Chondrocyte (in vitro differentiated cells): Measurements from ENCODE around the gene CNGA4. TPM values are rescaled to one million over a fixed set of nuclear protein-coding genes. Genes with fewer than 3 reads are reported as not detected.

ENCODE experiments used
- DNase-seq: peaks from one replicate; pipeline ENCODE4 v3.0.0; 2021; ENCODE audit warnings: mixed read lengths, low spot score
- H3K27ac Mint-ChIP-seq: one replicate; pipeline ENCODE4 v1.8.0; 2021; ENCODE audit warnings: mild to moderate bottlenecking, moderate library complexity, mixed read lengths; ENCODE audit not compliant: unreplicated experiment
- H3K27me3 Mint-ChIP-seq: 2 replicates; pipeline ENCODE4 v1.8.0; 2021; ENCODE audit warnings: low read depth, mixed read lengths
- H3K36me3 Mint-ChIP-seq: 2 replicates; pipeline ENCODE4 v1.8.0; 2021; ENCODE audit warnings: low read depth, mixed read lengths
- H3K4me1 Mint-ChIP-seq: 2 replicates; pipeline ENCODE4 v1.8.0; 2021; ENCODE audit warnings: low read depth, mild to moderate bottlenecking, mixed read lengths
- H3K4me3 Mint-ChIP-seq: one replicate; pipeline ENCODE4 v1.8.0; 2021; ENCODE audit warnings: mild to moderate bottlenecking, moderate library complexity, mixed read lengths; ENCODE audit not compliant: unreplicated experiment
- H3K9me3 Mint-ChIP-seq: 2 replicates; pipeline ENCODE4 v1.8.0; 2021; ENCODE audit warnings: low read depth, mixed read lengths
- total RNA-seq: library from RNA; stranded (reverse); gene quantifications from 3 replicates; pipeline ENCODE4 v1.2.1, GENCODE V29; 2021
- TF ChIP-seq, protein P1 (sequence below): fragments of 200-600 bp; sonication (generic); IDR thresholded peaks from 2 replicates; pipeline ENCODE4 v1.5.0; 2021; ENCODE audit warnings: antibody characterized with exemption, mild to moderate bottlenecking, moderate library complexity

The CNGA4 gene
- total RNA-seq, 1 donor from 2014 or later: 0.17 TPM

DNA sequence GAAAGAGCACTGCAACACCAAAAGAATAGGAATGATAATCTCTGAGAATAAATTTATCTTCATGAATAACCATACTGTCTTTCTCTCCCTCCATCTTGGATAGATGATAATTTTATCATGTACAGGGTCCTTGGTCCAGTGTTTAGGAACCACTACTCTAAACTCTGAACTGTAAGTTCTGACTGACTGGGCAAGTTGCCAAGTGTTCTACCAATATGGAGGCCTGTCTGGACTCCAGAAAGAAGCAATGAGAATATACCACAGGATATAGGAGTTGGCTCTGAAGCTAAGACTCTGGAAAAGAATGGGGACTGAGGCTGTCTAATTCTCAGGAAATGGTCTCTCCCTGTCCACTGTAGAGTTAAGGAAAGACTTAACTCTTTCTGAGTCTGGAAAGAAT, 6.0 kb upstream of the CNGA4 start:
- H3K36me3 Mint-ChIP-seq: no peaks in the 10 kb centered on the region
- no peak overlapping the region for H3K27ac Mint-ChIP-seq
- peaks cover 21% of the 10 kb centered on the region for H3K4me1 Mint-ChIP-seq
- peak overlapping the region; percentile 100 for H3K4me3 Mint-ChIP-seq
- H3K9me3 Mint-ChIP-seq: no peaks in the 10 kb centered on the region
- no peak for DNase-seq
- TF ChIP-seq, protein P1, sequence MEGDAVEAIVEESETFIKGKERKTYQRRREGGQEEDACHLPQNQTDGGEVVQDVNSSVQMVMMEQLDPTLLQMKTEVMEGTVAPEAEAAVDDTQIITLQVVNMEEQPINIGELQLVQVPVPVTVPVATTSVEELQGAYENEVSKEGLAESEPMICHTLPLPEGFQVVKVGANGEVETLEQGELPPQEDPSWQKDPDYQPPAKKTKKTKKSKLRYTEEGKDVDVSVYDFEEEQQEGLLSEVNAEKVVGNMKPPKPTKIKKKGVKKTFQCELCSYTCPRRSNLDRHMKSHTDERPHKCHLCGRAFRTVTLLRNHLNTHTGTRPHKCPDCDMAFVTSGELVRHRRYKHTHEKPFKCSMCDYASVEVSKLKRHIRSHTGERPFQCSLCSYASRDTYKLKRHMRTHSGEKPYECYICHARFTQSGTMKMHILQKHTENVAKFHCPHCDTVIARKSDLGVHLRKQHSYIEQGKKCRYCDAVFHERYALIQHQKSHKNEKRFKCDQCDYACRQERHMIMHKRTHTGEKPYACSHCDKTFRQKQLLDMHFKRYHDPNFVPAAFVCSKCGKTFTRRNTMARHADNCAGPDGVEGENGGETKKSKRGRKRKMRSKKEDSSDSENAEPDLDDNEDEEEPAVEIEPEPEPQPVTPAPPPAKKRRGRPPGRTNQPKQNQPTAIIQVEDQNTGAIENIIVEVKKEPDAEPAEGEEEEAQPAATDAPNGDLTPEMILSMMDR: no peak
- no peaks in the 10 kb centered on the region for H3K27me3 Mint-ChIP-seq

DNA sequence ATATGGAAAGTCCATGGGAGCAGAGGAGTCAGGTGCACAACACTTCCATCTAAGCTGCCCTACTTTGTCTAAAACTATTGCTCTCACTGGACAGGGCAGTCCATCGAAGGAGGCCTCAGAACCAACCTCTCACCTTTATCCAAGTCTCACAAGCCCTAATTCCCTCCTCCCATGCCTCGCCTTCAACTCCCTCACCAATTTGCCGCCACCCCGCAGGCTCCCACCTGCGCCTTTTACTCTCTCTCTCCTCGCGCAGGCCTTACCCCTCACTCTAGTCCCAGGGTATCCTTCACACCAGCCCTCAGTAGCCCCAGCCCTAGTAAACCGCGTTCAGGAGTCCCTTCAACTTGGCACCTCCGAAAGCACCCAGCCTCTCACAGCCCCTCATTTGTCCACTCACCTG, 4.9 kb upstream of the CNGA4 start:
- TF ChIP-seq, protein P1: no peak
- Mint-ChIP-seq H3K4me1 (peaks cover 21% of the 10 kb centered on the region), H3K36me3 (no peaks in the 10 kb centered on the region), H3K9me3 (no peaks in the 10 kb centered on the region), H3K27ac (peak overlapping the region; percentile 99), H3K27me3 (no peaks in the 10 kb centered on the region), H3K4me3 (peak overlapping the region; percentile 100)
- DNase-seq: no peak

DNA sequence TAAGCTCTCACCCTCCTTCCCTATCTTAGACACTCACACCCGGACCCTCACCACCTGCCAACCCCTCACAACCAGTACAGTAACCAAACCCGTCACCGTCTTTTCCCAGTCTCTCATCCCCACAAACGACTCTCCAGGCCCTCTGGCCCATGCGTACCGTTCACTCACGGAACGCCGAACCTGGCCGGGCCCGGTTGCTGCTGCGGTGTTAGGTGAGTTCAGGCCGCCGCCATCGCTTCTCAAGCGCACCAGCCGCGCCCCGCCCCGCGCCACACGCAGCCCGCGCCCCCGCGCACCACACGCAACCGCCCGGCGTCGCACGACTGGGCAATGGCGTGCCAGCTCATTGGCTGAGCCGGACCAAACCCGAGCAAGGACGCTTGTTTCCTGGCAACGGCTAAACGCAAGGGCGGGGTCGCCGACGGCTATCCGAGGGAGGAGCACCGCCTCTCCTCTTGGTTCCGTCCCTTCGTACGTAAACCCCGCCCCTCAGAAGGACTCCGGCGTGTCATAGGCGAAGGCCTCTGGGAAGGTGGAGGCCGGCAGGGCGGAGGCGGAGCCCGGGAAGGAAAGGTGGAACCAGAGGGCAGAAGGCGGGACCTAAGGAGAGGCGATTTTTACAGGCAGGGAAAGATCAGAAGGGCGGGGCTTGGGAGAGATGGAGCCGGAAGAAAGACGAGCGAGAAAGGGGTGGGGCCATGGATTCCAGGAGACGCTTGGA, 4.3 kb upstream of the CNGA4 start, which contains the start of gene FHIP1B:
FHIP1B (minus strand) TSS at position 250 of the 721 bp plus-strand sequence. CDS start 10,120 bp downstream, outside the sequence.
- Mint-ChIP-seq H3K4me1 (peaks cover 21% of the 10 kb centered on the region), H3K27me3 (no peaks in the 10 kb centered on the region), H3K27ac (peak within 1 kb of the TSS; percentile 99), H3K4me3 (peak within 1 kb of the TSS; percentile 100), H3K9me3 (no peaks in the 10 kb centered on the region), H3K36me3 (no peaks in the 10 kb centered on the region)
- TF ChIP-seq, protein P1: no peak
- DNase-seq: peak; percentile 100

DNA sequence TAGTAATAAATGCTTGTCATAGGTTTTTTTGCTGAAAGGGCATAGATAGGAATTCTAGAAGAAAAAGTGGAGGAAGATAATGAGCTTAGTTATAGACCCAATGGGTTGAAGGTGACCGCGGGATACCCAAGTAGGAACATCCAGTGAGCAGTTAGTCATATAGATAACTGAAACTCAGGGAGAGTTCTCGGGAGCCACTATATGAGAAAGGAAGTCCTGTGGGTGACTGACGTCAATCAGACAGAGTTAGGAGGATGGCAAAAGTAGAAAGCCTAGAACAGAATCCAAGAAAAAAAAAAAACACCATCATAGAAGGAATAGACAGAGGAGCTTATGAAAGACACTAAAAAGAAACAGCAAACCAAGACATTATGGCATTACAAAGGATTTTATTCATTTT, 1.6 kb upstream of the CNGA4 start:
- H3K4me1 Mint-ChIP-seq: peaks cover 21% of the 10 kb centered on the region
- DNase-seq: no peak
- no peaks in the 10 kb centered on the region for H3K36me3 Mint-ChIP-seq
- H3K27ac Mint-ChIP-seq: no peak overlapping the region
- peaks cover 4% of the 10 kb centered on the region for H3K27me3 Mint-ChIP-seq
- TF ChIP-seq, protein P1: no peak
- H3K4me3 Mint-ChIP-seq: no peak overlapping the region
- no peaks in the 10 kb centered on the region for H3K9me3 Mint-ChIP-seq

DNA sequence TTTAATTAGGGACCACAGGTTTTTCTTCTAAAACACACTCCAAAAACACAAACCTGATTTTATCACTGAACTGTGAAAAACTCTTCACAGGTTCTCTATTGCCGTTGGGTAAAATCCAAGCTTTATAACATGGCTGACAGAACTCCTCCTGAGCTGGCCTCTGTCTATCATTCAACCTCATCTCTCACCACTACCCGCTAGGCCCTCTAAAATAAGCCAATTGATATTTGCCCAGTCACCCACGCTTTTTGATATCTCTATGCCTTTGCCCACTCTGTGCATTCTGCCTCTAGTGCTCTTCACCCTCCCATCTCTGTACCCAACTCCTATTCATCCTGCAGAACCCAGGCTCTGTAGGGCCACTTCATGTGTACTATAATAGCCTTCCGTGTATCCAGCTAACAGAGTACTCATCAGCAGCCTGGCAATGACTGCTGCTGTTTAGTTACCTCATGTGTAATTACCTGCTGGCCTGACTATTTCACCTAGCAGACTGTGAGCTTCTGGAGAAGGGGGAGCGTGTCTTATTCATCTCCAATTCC, 1.1 kb upstream of the CNGA4 start:
- no peak overlapping the region for H3K4me3 Mint-ChIP-seq
- H3K4me1 Mint-ChIP-seq: peaks cover 20% of the 10 kb centered on the region
- no peaks in the 10 kb centered on the region for H3K9me3 Mint-ChIP-seq
- peaks cover 8% of the 10 kb centered on the region for H3K27me3 Mint-ChIP-seq
- TF ChIP-seq, protein P1: no peak
- no peak overlapping the region for H3K27ac Mint-ChIP-seq
- no peaks in the 10 kb centered on the region for H3K36me3 Mint-ChIP-seq
- no peak for DNase-seq
